IMR-90 (cell line): ENCODE measurements around the gene HAS3. TPM values are rescaled to one million over a fixed set of nuclear protein-coding genes. Genes with fewer than 3 reads are reported as not detected.

ENCODE experiments used
- ATAC-seq: fragments of 200-7000 bp; cut with Tn5 transposase; 2 replicates; pipeline ENCODE4 v1.9.1; 2020; ENCODE audit warnings: low read depth, mild to moderate bottlenecking, moderate library complexity
- BruUV-seq: library from RNA; stranded (reverse); fragments of 400-500 nt; replicated peaks from 2 replicates; lab custom pipeline; 2021; lab: Mats Ljungman, UMichigan
- CTCF ChIA-PET: fragments of 300-600 bp; formaldehyde crosslinking; extraction: SDS; loops from one replicate; lab custom pipeline; 2021; ENCODE audit warnings: antibody characterized with exemption; lab: Yijun Ruan, JAX
- POLR2A ChIA-PET: fragments of 300-600 bp; sonication (Branson Sonifier 250); formaldehyde crosslinking; loops from one replicate; lab custom pipeline; 2022; ENCODE audit warnings: antibody characterized with exemption; ENCODE audit not compliant: unreplicated experiment; lab: Charles Lee
- DNase-seq: peaks from one replicate; pipeline ENCODE4 v3.0.0; 2013
- H2AFZ ChIP-seq: replicated peaks from 2 replicates; pipeline ENCODE3; 2013; ENCODE audit warnings: low read length, mild to moderate bottlenecking; ENCODE audit not compliant: poor library complexity
- H2AK5ac ChIP-seq: 2 replicates; pipeline ENCODE4 v1.6.1; 2013; ENCODE audit warnings: low read depth, low read length, inconsistent platforms
- H2AK9ac ChIP-seq: replicated peaks from 2 replicates; pipeline ENCODE3; 2013; ENCODE audit warnings: mild to moderate bottlenecking, low read depth, low read length, moderate library complexity; ENCODE audit not compliant: poor library complexity
- H2BK120ac ChIP-seq: 2 replicates; pipeline ENCODE4 v1.6.1; 2013; ENCODE audit warnings: low read depth, low read length, inconsistent platforms
- H2BK15ac ChIP-seq: 3 replicates; pipeline ENCODE4 v1.6.1; 2013; ENCODE audit warnings: low read depth, low read length, inconsistent platforms
- H2BK20ac ChIP-seq: 2 replicates; pipeline ENCODE4 v1.6.1; 2013; ENCODE audit warnings: low read depth, mild to moderate bottlenecking, inconsistent platforms, low read length, moderate library complexity
- H2BK5ac ChIP-seq: 2 replicates; pipeline ENCODE4 v1.6.1; 2013; ENCODE audit warnings: mild to moderate bottlenecking, low read depth, low read length, inconsistent platforms; ENCODE audit not compliant: poor library complexity, severe bottlenecking
- H3K14ac ChIP-seq: replicated peaks from 2 replicates; pipeline ENCODE4 v1.6.1; 2013; ENCODE audit warnings: low read depth, low read length, inconsistent platforms
- H3K18ac ChIP-seq: 2 replicates; pipeline ENCODE4 v1.6.1; 2013; ENCODE audit warnings: low read depth, low read length, control low read depth
- H3K23ac ChIP-seq: 2 replicates; pipeline ENCODE4 v1.6.1; 2013; ENCODE audit warnings: low read depth, low read length, inconsistent platforms
- H3K27ac ChIP-seq: 2 replicates; pipeline ENCODE4 v1.5.1; 2013; ENCODE audit warnings: mild to moderate bottlenecking, control low read depth, low read length; ENCODE audit not compliant: insufficient read depth
- H3K27me3 ChIP-seq: 2 replicates; pipeline ENCODE4 v1.6.1; 2013; ENCODE audit warnings: low read length; ENCODE audit not compliant: control insufficient read depth, insufficient read depth
- H3K36me3 ChIP-seq: 2 replicates; pipeline ENCODE4 v1.6.1; 2013; ENCODE audit warnings: low read length, mixed read lengths; ENCODE audit not compliant: control insufficient read depth, insufficient read depth
- H3K4ac ChIP-seq: 2 replicates; pipeline ENCODE4 v1.6.1; 2013; ENCODE audit warnings: low read depth, low read length, inconsistent platforms
- H3K4me1 ChIP-seq: 2 replicates; pipeline ENCODE4 v1.6.1; 2013; ENCODE audit warnings: low read length, mixed read lengths; ENCODE audit not compliant: control insufficient read depth, insufficient read depth
- H3K4me2 ChIP-seq: 2 replicates; pipeline ENCODE4 v1.6.1; 2013; ENCODE audit warnings: low read depth, mild to moderate bottlenecking, control low read depth, low read length, moderate library complexity
- H3K4me3 ChIP-seq: 2 replicates; pipeline ENCODE4 v1.5.1; 2013; ENCODE audit warnings: low read depth, mild to moderate bottlenecking, control low read depth, low read length, moderate library complexity; ENCODE audit not compliant: insufficient read depth
- H3K56ac ChIP-seq: 2 replicates; pipeline ENCODE4 v1.6.1; 2013; ENCODE audit warnings: low read length, inconsistent platforms; ENCODE audit not compliant: insufficient read depth; ENCODE audit errors: extremely low read depth
- H3K79me1 ChIP-seq, 2 experiments: 2 replicates each; pipeline ENCODE4 v1.6.1; 2013; ENCODE audit warnings: low read length in 2 of 2, inconsistent platforms in 1 of 2, low read depth in 1 of 2
- H3K9ac ChIP-seq: 2 replicates; pipeline ENCODE4 v1.6.1; 2013; ENCODE audit warnings: low read depth, low read length, control low read depth
- H3K9me1 ChIP-seq: 2 replicates; pipeline ENCODE4 v1.6.1; 2013; ENCODE audit warnings: low read length, inconsistent platforms; ENCODE audit not compliant: insufficient read depth
- H3K9me3 ChIP-seq: 2 replicates; pipeline ENCODE4 v1.6.1; 2013; ENCODE audit warnings: low read length; ENCODE audit not compliant: control insufficient read depth, insufficient read depth
- H4K20me1 ChIP-seq: 2 replicates; pipeline ENCODE4 v1.6.1; 2013; ENCODE audit warnings: low read length, inconsistent platforms; ENCODE audit not compliant: insufficient read depth
- H4K5ac ChIP-seq: 2 replicates; pipeline ENCODE4 v1.6.1; 2013; ENCODE audit warnings: mild to moderate bottlenecking, low read depth, low read length, control low read depth
- H4K8ac ChIP-seq, 2 experiments: 2 replicates each; pipeline ENCODE4 v1.6.1; 2013; ENCODE audit warnings: low read depth in 2 of 2, low read length in 2 of 2, control low read depth in 1 of 2, inconsistent platforms in 1 of 2
- H4K91ac ChIP-seq: 2 replicates; pipeline ENCODE4 v1.6.1; 2013; ENCODE audit warnings: low read depth, low read length, inconsistent platforms; ENCODE audit not compliant: insufficient read depth
- BHLHE40 ChIP-seq: fragments of 150-350 bp; IDR thresholded peaks from 2 replicates; pipeline ENCODE4 v1.6.1; 2016; ENCODE audit warnings: mild to moderate bottlenecking, low read depth, low read length
- CEBPB ChIP-seq: IDR thresholded peaks from 2 replicates; pipeline ENCODE4 v1.6.1; 2012; ENCODE audit warnings: low read depth, low read length, improper control_type of control experiment
- CHD1 ChIP-seq: IDR thresholded peaks from 2 replicates; pipeline ENCODE4 v1.6.1; 2012; ENCODE audit warnings: low read depth, low read length, improper control_type of control experiment
- ELK1 ChIP-seq: fragments of 150-350 bp; IDR thresholded peaks from 2 replicates; pipeline ENCODE4 v1.6.1; 2016; ENCODE audit warnings: low read depth, mild to moderate bottlenecking, low read length, moderate library complexity, borderline replicate concordance
- FOS ChIP-seq: fragments of 150-350 bp; IDR thresholded peaks from 2 replicates; pipeline ENCODE4 v1.6.1; 2016; ENCODE audit warnings: low read depth, low read length
- MAFK ChIP-seq: IDR thresholded peaks from 2 replicates; pipeline ENCODE4 v1.6.1; 2012; ENCODE audit warnings: low read depth, low read length, improper control_type of control experiment
- MXI1 ChIP-seq: IDR thresholded peaks from 2 replicates; pipeline ENCODE4 v1.6.1; 2012; ENCODE audit warnings: low read depth, mild to moderate bottlenecking, low read length, moderate library complexity, borderline replicate concordance
- NFE2L2 ChIP-seq: fragments of 150-350 bp; IDR thresholded peaks from 2 replicates; pipeline ENCODE4 v1.6.1; 2016; ENCODE audit warnings: low read depth, mild to moderate bottlenecking, low read length
- POLR2A ChIP-seq: IDR thresholded peaks from 2 replicates; pipeline ENCODE4 v1.6.1; 2012; ENCODE audit warnings: mild to moderate bottlenecking, low read depth, low read length
- RAD21 ChIP-seq: IDR thresholded peaks from 2 replicates; pipeline ENCODE4 v1.6.1; 2012; ENCODE audit warnings: low read length, improper control_type of control experiment
- RCOR1 ChIP-seq: IDR thresholded peaks from 2 replicates; pipeline ENCODE4 v1.6.1; 2012; ENCODE audit warnings: mild to moderate bottlenecking, low read length, improper control_type of control experiment; ENCODE audit not compliant: insufficient replicate concordance
- SMC3 ChIP-seq: fragments of 150-350 bp; IDR thresholded peaks from 2 replicates; pipeline ENCODE4 v1.6.1; 2016; ENCODE audit warnings: low read depth, mild to moderate bottlenecking, antibody characterized with exemption, low read length, moderate library complexity
- WGBS, 2 experiments: methylation state at CpG; one replicate each; pipeline versions ENCODE4 v1.1.5 to v1.1.7; 2013; ENCODE audit warnings: missing lambda C conversion rate in 2 of 2; ENCODE audit not compliant: insufficient read length in 1 of 2; ENCODE audit errors: extremely low coverage in 2 of 2; 5-methylcytosine and 5-hydroxymethylcytosine counted together
- dilution Hi-C: fragments of 300-500 bp; cut with HindIII; formaldehyde crosslinking; loops from one replicate; pipeline ENCODE4 v1.14.3; 2018; ENCODE audit warnings: low sequenced_read_pairs; ENCODE audit not compliant: unreplicated experiment
- in situ Hi-C: fragments of 300-500 bp; cut with MboI; formaldehyde crosslinking; loops from 3 replicates; pipeline ENCODE4 v1.14.3; 2019; ENCODE audit warnings: low sequenced_read_pairs, inconsistent platforms, mixed read lengths
- intact Hi-C: fragments of 100-400 bp; cut with micrococcal nuclease; formaldehyde crosslinking; loops from 2 replicates; pipeline ENCODE4 v1.10.0; 2022
- polyA plus RNA-seq, 3 experiments: library from polyadenylated mRNA; depleted of rRNA; stranded (reverse); fragments of >200 nt; gene quantifications; 2 replicates each; pipeline ENCODE4 v1.2.3, GENCODE V29; 2012; ENCODE audit warnings: low replicate concordance in 1 of 3
- total RNA-seq: library from RNA; depleted of rRNA; stranded (reverse); fragments of >200 nt; gene quantifications from 2 replicates; pipeline ENCODE4 v1.2.3, GENCODE V29; 2012
- TF ChIP-seq, protein P1 (sequence below): fragments of 150-350 bp; IDR thresholded peaks from 2 replicates; pipeline ENCODE4 v1.6.1; 2017; ENCODE audit warnings: mild to moderate bottlenecking, antibody characterized with exemption, low read length, low read depth
- TF ChIP-seq, protein P2 (sequence below): conservative IDR thresholded peaks from 2 replicates; pipeline ENCODE4 v1.5.1; 2012; ENCODE audit warnings: mild to moderate bottlenecking, low read depth, low read length, improper control_type of control experiment

HAS3 gene
- total and polyA plus RNA-seq, 2 of the 4 experiments (the other 2 are of a cell fraction): 0.36 to 0.97 TPM

DNA sequence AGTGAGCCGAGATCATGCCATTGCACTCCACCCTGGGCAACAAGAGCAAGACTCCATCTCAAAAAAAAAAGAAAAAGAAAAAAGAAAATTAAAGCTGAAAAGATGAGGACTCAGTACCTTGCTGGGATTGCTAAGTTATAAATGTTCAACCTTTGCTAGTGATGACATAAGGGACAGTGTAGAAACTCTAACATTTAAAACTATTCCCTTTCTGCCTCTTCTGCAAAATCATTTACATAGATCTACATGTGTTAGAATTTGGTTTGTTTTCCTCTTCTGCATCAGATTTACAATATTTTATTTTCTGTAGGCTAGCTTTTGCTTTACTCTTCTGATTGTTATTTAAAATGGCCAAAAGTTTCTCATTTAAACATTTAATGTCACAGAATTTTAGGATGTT, 49.5 kb upstream of the HAS3 start:
- no peak overlapping the region for H3K56ac ChIP-seq
- no peak overlapping the region for H3K9ac ChIP-seq
- dilution Hi-C loops (no loop called here), in situ Hi-C loops (no loop called here), intact Hi-C loops (no loop called here)
- H3K4me3 ChIP-seq: no peak overlapping the region
- no peak overlapping the region for H4K91ac ChIP-seq
- no peaks in the 10 kb centered on the region for H4K20me1 ChIP-seq
- peaks cover 9% of the 10 kb centered on the region for H3K4me1 ChIP-seq
- H2BK120ac ChIP-seq: no peak overlapping the region
- no peaks in the 10 kb centered on the region for H3K36me3 ChIP-seq
- no peak overlapping the region for H3K4me2 ChIP-seq
- no peak overlapping the region for H3K14ac ChIP-seq
- no peak overlapping the region for H4K5ac ChIP-seq
- no TSS peak for BruUV-seq
- ATAC-seq (no peak), DNase-seq (no peak)
- H2AK9ac ChIP-seq: no peak overlapping the region
- H2BK5ac ChIP-seq: no peak overlapping the region
- peaks cover 12% of the 10 kb centered on the region; the same call in 1 of the 2 replicates for H3K9me1 ChIP-seq
- H2AK5ac ChIP-seq: no peak overlapping the region
- no peak overlapping the region for H3K27ac ChIP-seq
- no peak overlapping the region for H3K18ac ChIP-seq
- WGBS, 2 experiments: no CpG with 5 or more reads among the region's 1 CpG
- no peak overlapping the region for H3K23ac ChIP-seq
- TF ChIP-seq RAD21: no peak
- TF ChIP-seq CEBPB: no peak
- TF ChIP-seq MXI1: no peak
- TF ChIP-seq SMC3: no peak
- TF ChIP-seq ELK1: no peak
- no peak for TF ChIP-seq CHD1
- no peak for TF ChIP-seq POLR2A
- no peak for TF ChIP-seq BHLHE40
- no peak for TF ChIP-seq RCOR1
- TF ChIP-seq NFE2L2: no peak
- TF ChIP-seq, protein P1, sequence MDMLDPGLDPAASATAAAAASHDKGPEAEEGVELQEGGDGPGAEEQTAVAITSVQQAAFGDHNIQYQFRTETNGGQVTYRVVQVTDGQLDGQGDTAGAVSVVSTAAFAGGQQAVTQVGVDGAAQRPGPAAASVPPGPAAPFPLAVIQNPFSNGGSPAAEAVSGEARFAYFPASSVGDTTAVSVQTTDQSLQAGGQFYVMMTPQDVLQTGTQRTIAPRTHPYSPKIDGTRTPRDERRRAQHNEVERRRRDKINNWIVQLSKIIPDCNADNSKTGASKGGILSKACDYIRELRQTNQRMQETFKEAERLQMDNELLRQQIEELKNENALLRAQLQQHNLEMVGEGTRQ: no peak
- no peak for TF ChIP-seq MAFK
- no peak for TF ChIP-seq FOS
- TF ChIP-seq, protein P2, sequence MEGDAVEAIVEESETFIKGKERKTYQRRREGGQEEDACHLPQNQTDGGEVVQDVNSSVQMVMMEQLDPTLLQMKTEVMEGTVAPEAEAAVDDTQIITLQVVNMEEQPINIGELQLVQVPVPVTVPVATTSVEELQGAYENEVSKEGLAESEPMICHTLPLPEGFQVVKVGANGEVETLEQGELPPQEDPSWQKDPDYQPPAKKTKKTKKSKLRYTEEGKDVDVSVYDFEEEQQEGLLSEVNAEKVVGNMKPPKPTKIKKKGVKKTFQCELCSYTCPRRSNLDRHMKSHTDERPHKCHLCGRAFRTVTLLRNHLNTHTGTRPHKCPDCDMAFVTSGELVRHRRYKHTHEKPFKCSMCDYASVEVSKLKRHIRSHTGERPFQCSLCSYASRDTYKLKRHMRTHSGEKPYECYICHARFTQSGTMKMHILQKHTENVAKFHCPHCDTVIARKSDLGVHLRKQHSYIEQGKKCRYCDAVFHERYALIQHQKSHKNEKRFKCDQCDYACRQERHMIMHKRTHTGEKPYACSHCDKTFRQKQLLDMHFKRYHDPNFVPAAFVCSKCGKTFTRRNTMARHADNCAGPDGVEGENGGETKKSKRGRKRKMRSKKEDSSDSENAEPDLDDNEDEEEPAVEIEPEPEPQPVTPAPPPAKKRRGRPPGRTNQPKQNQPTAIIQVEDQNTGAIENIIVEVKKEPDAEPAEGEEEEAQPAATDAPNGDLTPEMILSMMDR: no peak
- H3K27me3 ChIP-seq: no peaks in the 10 kb centered on the region
- ChIA-PET POLR2A (no interaction called here), CTCF (no interaction called here)
- H3K79me1 ChIP-seq: 0 out of 4 replicates have a peak, but pooled peaks cover 0 to 5% of the 10 kb centered on the region in 2 experiments
- no peak overlapping the region for H4K8ac ChIP-seq
- no peak overlapping the region for H3K4ac ChIP-seq
- H2BK15ac ChIP-seq: no peak overlapping the region
- H2BK20ac ChIP-seq: no peak overlapping the region
- no peaks in the 10 kb centered on the region for H3K9me3 ChIP-seq
- no peak overlapping the region for H2AFZ ChIP-seq
